ENCODE data around the gene RPL13. TPM values are rescaled to one million over a fixed set of nuclear protein-coding genes. Genes with fewer than 3 reads are reported as not detected.

Gene RPL13
- total RNA-seq, 1 donor from 2014 or later: 1,727 TPM

GRCh38 chr16:89595330-89596060 is 35.0 kb downstream of the RPL13 start:
- DNase-seq (no peak), ATAC-seq (peak in 1 of 2 donors; percentile 13)
- Histone ChIP-seq H3K9me3 (no peaks in the 10 kb centered on the region), H3K36me3 (no peaks in the 10 kb centered on the region), H3K4me1 (no peaks in the 10 kb centered on the region), H3K27me3 (ENCODE audit: low read depth) (no peaks in the 10 kb centered on the region), H3K4me3 (no peak overlapping the region), H3K27ac (no peak overlapping the region)
- TF ChIP-seq CTCF (IDR thresholded peaks at IDR 0.05): no peak
- intact Hi-C loops (cut with DNase I): no loop called here

GRCh38 chr16:89596061-89596689 is 35.7 kb downstream of the RPL13 start:
- intact Hi-C loops (cut with DNase I): no loop called here
- Histone ChIP-seq H3K4me3 (no peak overlapping the region), H3K27me3 (ENCODE audit: low read depth) (no peaks in the 10 kb centered on the region), H3K36me3 (no peaks in the 10 kb centered on the region), H3K4me1 (no peaks in the 10 kb centered on the region), H3K9me3 (no peaks in the 10 kb centered on the region), H3K27ac (no peak overlapping the region)
- TF ChIP-seq CTCF (IDR thresholded peaks at IDR 0.05): no peak
- ATAC-seq (no peak), DNase-seq (no peak)

GRCh38 chr16:89596957-89597649 is 36.6 kb downstream of the RPL13 start:
- DNase-seq (no peak), ATAC-seq (no peak)
- no peaks in the 10 kb centered on the region for H3K9me3 ChIP-seq
- peaks cover 3% of the 10 kb centered on the region for H3K4me1 ChIP-seq
- TF ChIP-seq CTCF (IDR thresholded peaks at IDR 0.05): no peak
- no peak overlapping the region for H3K27ac ChIP-seq
- intact Hi-C loops (cut with DNase I): no loop called here
- no peaks in the 10 kb centered on the region for H3K36me3 ChIP-seq
- H3K27me3 ChIP-seq (ENCODE audit: low read depth): no peaks in the 10 kb centered on the region
- H3K4me3 ChIP-seq: no peak overlapping the region

- ATAC-seq (no peak), DNase-seq (no peak)
- Histone ChIP-seq H3K9me3 (no peaks in the 10 kb centered on the region), H3K4me1 (peaks cover 12% of the 10 kb centered on the region), H3K27me3 (ENCODE audit: low read depth) (no peaks in the 10 kb centered on the region), H3K4me3 (no peak overlapping the region), H3K27ac (no peak overlapping the region), H3K36me3 (no peaks in the 10 kb centered on the region)
- intact Hi-C loops (cut with DNase I): no loop called here
- TF ChIP-seq CTCF (IDR thresholded peaks at IDR 0.05): no peak
Measured at GRCh38 chr16:89598199-89598598, 37.7 kb downstream of the RPL13 start.

- no peak overlapping the region for H3K27ac ChIP-seq
- no peaks in the 10 kb centered on the region for H3K27me3 ChIP-seq (ENCODE audit: low read depth)
- intact Hi-C loops (cut with DNase I): no loop called here
- H3K4me3 ChIP-seq: no peak overlapping the region
- ATAC-seq (peak in 1 of 2 donors; percentile 7), DNase-seq (no peak)
- TF ChIP-seq CTCF (IDR thresholded peaks at IDR 0.05): peak; percentile 17
- no peaks in the 10 kb centered on the region for H3K36me3 ChIP-seq
- H3K9me3 ChIP-seq: no peaks in the 10 kb centered on the region
- peaks cover 12% of the 10 kb centered on the region for H3K4me1 ChIP-seq
Measured at GRCh38 chr16:89599451-89599858, 39.0 kb downstream of the RPL13 start.

All from lower lobe of right lung (tissue), 2 donors.